ENCODE data around the gene RNASE4. TPM values are rescaled to one million over a fixed set of nuclear protein-coding genes. Genes with fewer than 3 reads are reported as not detected.
"Not testable (repeated sequence)": the region's sequence is repeated elsewhere in the genome, so short reads cannot be mapped to it uniquely, and the experiment has no call there.

RNASE4 gene
- total RNA-seq, 1 donor from 2014 or later, result 1.7 TPM

DNA sequence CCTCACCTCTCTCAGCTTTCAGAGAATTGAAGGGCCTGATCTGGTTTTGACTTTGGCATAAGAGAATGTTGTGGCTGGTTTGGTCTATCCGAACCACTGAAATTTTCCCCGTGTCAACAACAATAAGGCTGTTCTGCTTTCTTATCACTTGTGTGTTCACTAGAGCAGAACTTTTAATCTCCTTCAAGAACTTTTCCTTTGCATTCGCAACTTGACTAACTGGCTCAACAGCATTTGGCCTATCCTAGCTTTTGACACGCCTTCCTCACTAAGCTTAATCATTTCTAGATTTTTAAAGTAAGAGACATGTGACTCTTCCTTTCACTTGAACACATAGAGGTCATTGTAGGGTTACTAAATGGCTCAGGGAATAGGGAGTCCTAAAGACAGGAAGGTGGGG is 35.4 kb downstream of the RNASE4 start:
- Mint-ChIP-seq H3K4me3 (ENCODE audit: unreplicated experiment) (no peak overlapping the region), H3K9me3 (ENCODE audit: unreplicated experiment) (peaks cover 7% of the 10 kb centered on the region), H3K36me3 (ENCODE audit: unreplicated experiment) (no peaks in the 10 kb centered on the region), H3K27me3 (ENCODE audit: unreplicated experiment) (no peaks in the 10 kb centered on the region), H3K4me1 (ENCODE audit: low read depth, unreplicated experiment) (no peaks in the 10 kb centered on the region), H3K27ac (ENCODE audit: unreplicated experiment) (no peak overlapping the region)
- TF ChIP-seq, protein P1, sequence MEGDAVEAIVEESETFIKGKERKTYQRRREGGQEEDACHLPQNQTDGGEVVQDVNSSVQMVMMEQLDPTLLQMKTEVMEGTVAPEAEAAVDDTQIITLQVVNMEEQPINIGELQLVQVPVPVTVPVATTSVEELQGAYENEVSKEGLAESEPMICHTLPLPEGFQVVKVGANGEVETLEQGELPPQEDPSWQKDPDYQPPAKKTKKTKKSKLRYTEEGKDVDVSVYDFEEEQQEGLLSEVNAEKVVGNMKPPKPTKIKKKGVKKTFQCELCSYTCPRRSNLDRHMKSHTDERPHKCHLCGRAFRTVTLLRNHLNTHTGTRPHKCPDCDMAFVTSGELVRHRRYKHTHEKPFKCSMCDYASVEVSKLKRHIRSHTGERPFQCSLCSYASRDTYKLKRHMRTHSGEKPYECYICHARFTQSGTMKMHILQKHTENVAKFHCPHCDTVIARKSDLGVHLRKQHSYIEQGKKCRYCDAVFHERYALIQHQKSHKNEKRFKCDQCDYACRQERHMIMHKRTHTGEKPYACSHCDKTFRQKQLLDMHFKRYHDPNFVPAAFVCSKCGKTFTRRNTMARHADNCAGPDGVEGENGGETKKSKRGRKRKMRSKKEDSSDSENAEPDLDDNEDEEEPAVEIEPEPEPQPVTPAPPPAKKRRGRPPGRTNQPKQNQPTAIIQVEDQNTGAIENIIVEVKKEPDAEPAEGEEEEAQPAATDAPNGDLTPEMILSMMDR (IDR thresholded peaks at IDR 0.05; ENCODE audit: partially characterized antibody, unreplicated experiment), result no peak
- DNase-seq, result no peak

DNA sequence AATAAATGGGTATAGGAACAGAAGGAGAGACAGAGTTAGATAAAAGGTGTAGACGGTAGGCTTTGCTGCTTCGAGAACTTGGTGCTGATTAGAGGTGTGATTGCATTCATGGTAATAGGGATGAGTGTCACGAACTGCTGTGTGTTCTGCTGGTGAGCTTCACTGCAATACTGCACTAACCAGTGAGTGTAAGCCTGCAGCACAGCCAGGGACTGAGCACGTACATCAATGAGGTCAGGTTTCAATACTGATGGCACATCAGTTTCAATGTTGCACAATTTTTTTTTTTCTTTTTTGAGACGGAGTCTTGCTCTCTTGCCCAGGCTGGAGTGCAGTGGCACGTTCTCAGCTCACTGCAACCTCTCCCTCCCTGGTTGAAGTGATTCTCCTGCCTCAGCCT is 36.4 kb downstream of the RNASE4 start:
- Mint-ChIP-seq H3K4me3 (ENCODE audit: unreplicated experiment) (no peak overlapping the region), H3K36me3 (ENCODE audit: unreplicated experiment) (no peaks in the 10 kb centered on the region), H3K4me1 (ENCODE audit: low read depth, unreplicated experiment) (no peaks in the 10 kb centered on the region), H3K27ac (ENCODE audit: unreplicated experiment) (no peak overlapping the region), H3K27me3 (ENCODE audit: unreplicated experiment) (no peaks in the 10 kb centered on the region), H3K9me3 (ENCODE audit: unreplicated experiment) (peaks cover 4% of the 10 kb centered on the region)
- no peak for DNase-seq
- TF ChIP-seq, protein P1 (IDR thresholded peaks at IDR 0.05; ENCODE audit: partially characterized antibody, unreplicated experiment), result no peak

DNA sequence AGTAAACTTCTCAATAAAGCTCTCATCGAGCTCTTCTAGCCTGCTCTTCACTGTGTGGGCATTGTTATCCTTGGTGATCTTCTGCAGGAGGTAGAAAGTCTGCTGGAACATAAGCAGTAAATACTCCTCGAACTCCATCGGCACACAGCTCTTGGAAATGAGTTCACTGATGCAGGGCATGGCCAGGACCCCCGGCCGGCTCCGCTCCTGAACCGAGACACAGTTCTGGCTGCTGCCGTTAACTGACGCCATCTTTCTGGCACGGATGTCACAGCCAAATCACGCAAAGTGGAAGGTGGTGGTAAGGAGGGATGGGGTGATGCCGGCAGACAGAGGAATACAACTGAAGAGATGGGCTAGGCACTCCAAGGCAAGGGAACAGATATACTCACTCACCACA is 37.7 kb downstream of the RNASE4 start:
- Mint-ChIP-seq H3K4me3 (ENCODE audit: unreplicated experiment) (no peak overlapping the region), H3K27ac (ENCODE audit: unreplicated experiment) (no peak overlapping the region), H3K27me3 (ENCODE audit: unreplicated experiment) (no peaks in the 10 kb centered on the region), H3K36me3 (ENCODE audit: unreplicated experiment) (no peaks in the 10 kb centered on the region), H3K4me1 (ENCODE audit: low read depth, unreplicated experiment) (no peaks in the 10 kb centered on the region), H3K9me3 (ENCODE audit: unreplicated experiment) (peaks cover 4% of the 10 kb centered on the region)
- no peak for DNase-seq
- TF ChIP-seq, protein P1 (IDR thresholded peaks at IDR 0.05; ENCODE audit: partially characterized antibody, unreplicated experiment), result no peak

DNA sequence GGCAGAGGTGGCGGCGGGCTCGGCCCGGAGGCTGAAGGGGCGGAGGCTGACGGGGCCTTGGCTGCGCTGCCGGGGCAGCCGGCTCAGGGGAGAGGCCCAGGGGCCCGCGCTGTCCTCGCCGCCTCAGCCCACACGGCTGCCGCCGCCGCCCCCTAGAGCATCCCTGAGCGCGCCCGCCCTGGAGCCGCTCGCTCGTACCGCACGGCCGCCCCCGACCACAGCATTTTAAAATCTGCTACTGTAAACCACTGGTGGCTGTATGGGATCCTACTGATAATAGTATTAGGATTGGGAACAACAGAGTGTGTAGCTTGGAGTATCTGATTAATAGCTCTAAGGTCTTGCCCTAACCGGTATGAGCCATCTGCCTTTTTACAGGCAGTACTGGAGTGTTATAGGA is 39.1 kb downstream of the RNASE4 start:
- no peak overlapping the region for H3K4me3 Mint-ChIP-seq (ENCODE audit: unreplicated experiment)
- no peak for DNase-seq
- no peak overlapping the region for H3K27ac Mint-ChIP-seq (ENCODE audit: unreplicated experiment)
- no peaks in the 10 kb centered on the region for H3K36me3 Mint-ChIP-seq (ENCODE audit: unreplicated experiment)
- TF ChIP-seq, protein P1 (IDR thresholded peaks at IDR 0.05; ENCODE audit: partially characterized antibody, unreplicated experiment), result no peak
- no peaks in the 10 kb centered on the region for H3K27me3 Mint-ChIP-seq (ENCODE audit: unreplicated experiment)
- no peaks in the 10 kb centered on the region for H3K4me1 Mint-ChIP-seq (ENCODE audit: low read depth, unreplicated experiment)
- peaks cover 3% of the 10 kb centered on the region for H3K9me3 Mint-ChIP-seq (ENCODE audit: unreplicated experiment)

DNA sequence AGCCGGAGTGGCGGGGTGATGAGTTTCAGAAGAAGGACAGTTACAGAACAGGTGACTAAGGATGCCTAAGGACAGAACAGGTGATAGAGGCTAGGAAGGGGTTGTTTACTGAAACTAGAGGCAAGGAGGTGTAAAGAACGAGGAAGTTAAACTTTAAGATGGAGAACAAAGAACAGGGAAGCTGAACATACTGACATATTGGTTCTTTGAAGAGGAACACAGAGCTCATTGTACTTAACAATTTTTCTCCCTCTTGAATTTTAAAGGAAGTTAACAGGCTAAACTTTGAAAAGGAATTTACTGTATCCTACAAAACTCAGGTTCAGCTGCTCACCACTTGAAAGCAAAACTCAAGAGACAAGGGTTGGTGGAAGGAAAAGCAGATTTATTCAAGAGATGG is 41.8 kb downstream of the RNASE4 start:
- DNase-seq; H3K27ac Mint-ChIP-seq (ENCODE audit: unreplicated experiment): not testable (repeated sequence)

DNA sequence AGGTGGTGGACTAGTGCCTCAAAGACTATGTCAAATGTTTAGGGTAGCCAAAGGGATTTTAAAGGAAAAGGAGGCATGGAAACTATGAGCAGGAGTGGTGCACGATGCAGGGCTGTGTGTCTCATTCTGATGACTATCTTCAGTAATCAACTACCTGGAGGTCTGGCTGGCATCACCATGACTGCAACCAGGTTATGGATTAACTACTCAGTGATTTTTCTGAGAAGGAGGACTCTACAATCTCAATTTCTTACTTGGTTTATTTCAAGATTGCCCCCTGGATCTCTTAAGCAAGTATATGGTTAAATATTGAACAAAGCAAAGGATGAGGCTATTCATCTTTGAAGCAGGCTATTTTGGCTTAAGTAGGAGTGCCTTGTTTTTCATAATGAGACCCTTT is 42.2 kb downstream of the RNASE4 start:
- Mint-ChIP-seq H3K4me1 (ENCODE audit: low read depth, unreplicated experiment) (peaks cover 3% of the 10 kb centered on the region), H3K4me3 (ENCODE audit: unreplicated experiment) (no peak overlapping the region), H3K27ac (ENCODE audit: unreplicated experiment) (no peak overlapping the region), H3K36me3 (ENCODE audit: unreplicated experiment) (no peaks in the 10 kb centered on the region), H3K27me3 (ENCODE audit: unreplicated experiment) (peaks cover 3% of the 10 kb centered on the region), H3K9me3 (ENCODE audit: unreplicated experiment) (peaks cover 3% of the 10 kb centered on the region)
- TF ChIP-seq, protein P1 (IDR thresholded peaks at IDR 0.05; ENCODE audit: partially characterized antibody, unreplicated experiment), result no peak
- DNase-seq, result no peak

More for the DNA sequence above, 41.8 kb downstream of the RNASE4 start:
- not testable (repeated sequence) for H3K4me1 Mint-ChIP-seq (ENCODE audit: low read depth, unreplicated experiment); H3K4me3 Mint-ChIP-seq (ENCODE audit: unreplicated experiment); H3K36me3 Mint-ChIP-seq (ENCODE audit: unreplicated experiment); H3K9me3 Mint-ChIP-seq (ENCODE audit: unreplicated experiment); H3K27me3 Mint-ChIP-seq (ENCODE audit: unreplicated experiment)
